CD14-positive monocyte (primary cell): ENCODE measurements around the gene RAB11FIP4. TPM values are rescaled to one million over a fixed set of nuclear protein-coding genes. Genes with fewer than 3 reads are reported as not detected.

Experiments used
- DNase-seq, 3 donors: peaks; one replicate each; pipeline ENCODE4 v3.0.0-alpha.2; 2011 to 2022
- H2AFZ ChIP-seq: 2 replicates; pipeline ENCODE4 v1.6.0; 2012; ENCODE audit warnings: mild to moderate bottlenecking, low read depth, low read length, inconsistent platforms; ENCODE audit not compliant: insufficient read depth, poor library complexity, severe bottlenecking
- H3K27ac ChIP-seq, 2 donors: 1 replicate in 1 of 2; 2 replicates in 1 of 2; pipeline ENCODE4 v1.5.1; 2012 to 2013; ENCODE audit warnings: low read length in 2 of 2, control low read depth in 1 of 2, inconsistent platforms in 1 of 2, low read depth in 1 of 2, mild to moderate bottlenecking in 1 of 2
- H3K27me3 ChIP-seq, 2 donors: one replicate each; pipeline versions ENCODE4 v1.6.0 to v1.6.1; 2011 to 2013; ENCODE audit warnings: low read length in 2 of 2; ENCODE audit not compliant: control insufficient read depth in 2 of 2, insufficient read depth in 2 of 2
- H3K36me3 ChIP-seq, 2 donors: replicated peaks in 1 of 2; 1 replicate in 1 of 2; 2 replicates in 1 of 2; pipeline versions ENCODE4 v1.5.1 to v1.6.1; 2012 to 2013; ENCODE audit warnings: low read length in 2 of 2, control low read depth in 1 of 2, inconsistent platforms in 1 of 2, mild to moderate bottlenecking in 1 of 2; ENCODE audit not compliant: insufficient read depth in 2 of 2, control insufficient read depth in 1 of 2
- H3K4me1 ChIP-seq, 2 donors: 1 replicate in 1 of 2; 2 replicates in 1 of 2; pipeline versions ENCODE4 v1.5.1 to v1.6.1; 2012 to 2013; ENCODE audit warnings: low read length in 2 of 2, control low read depth in 1 of 2, inconsistent platforms in 1 of 2, mild to moderate bottlenecking in 1 of 2, moderate library complexity in 1 of 2; ENCODE audit not compliant: insufficient read depth in 2 of 2, control insufficient read depth in 1 of 2
- H3K4me2 ChIP-seq: replicated peaks from 2 replicates; pipeline ENCODE3; 2012; ENCODE audit warnings: low read length, moderate library complexity, mild to moderate bottlenecking; ENCODE audit not compliant: poor library complexity, severe bottlenecking; ENCODE audit errors: extremely low read depth
- H3K4me3 ChIP-seq, 3 experiments: fragments of 200-600 bp in 1 of 3; sonication (generic) in 1 of 3; replicated peaks in 1 of 3; 1 replicate in 2 of 3; 2 replicates in 1 of 3; pipeline ENCODE4 v1.5.1; 2011 to 2013; ENCODE audit warnings: low read length in 3 of 3, mild to moderate bottlenecking in 3 of 3, control low read depth in 2 of 3, low read depth in 2 of 3, inconsistent platforms in 1 of 3, moderate library complexity in 1 of 3
- H3K79me2 ChIP-seq: 2 replicates; pipeline ENCODE4 v1.6.0; 2012; ENCODE audit warnings: mild to moderate bottlenecking, control low read depth, inconsistent platforms, low read length, moderate library complexity; ENCODE audit not compliant: insufficient read depth
- H3K9ac ChIP-seq: 2 replicates; pipeline ENCODE4 v1.6.0; 2017; ENCODE audit warnings: low read length, mild to moderate bottlenecking; ENCODE audit not compliant: insufficient read depth, poor library complexity, severe bottlenecking
- H3K9me3 ChIP-seq, 2 donors: replicated peaks in 1 of 2; 1 replicate in 1 of 2; 2 replicates in 1 of 2; pipeline versions ENCODE4 v1.5.1 to v1.6.1; 2012 to 2013; ENCODE audit warnings: low read length in 2 of 2, control low read depth in 1 of 2; ENCODE audit not compliant: control insufficient read depth in 1 of 2, insufficient read depth in 1 of 2
- H4K20me1 ChIP-seq: 2 replicates; pipeline ENCODE4 v1.6.0; 2012; ENCODE audit warnings: mild to moderate bottlenecking, low read length, control low read depth, moderate library complexity; ENCODE audit not compliant: insufficient read depth
- H3K27ac Mint-ChIP-seq, 7 donors: one replicate each; pipeline ENCODE4 v1.8.0; 2020; ENCODE audit warnings: mild to moderate bottlenecking in 7 of 7, mixed read lengths in 7 of 7, moderate library complexity in 6 of 7, inconsistent platforms in 2 of 7
- H3K27me3 Mint-ChIP-seq, 3 donors: one replicate each; pipeline ENCODE4 v1.8.0; 2021 to 2022; ENCODE audit warnings: low read depth in 3 of 3, mild to moderate bottlenecking in 3 of 3, mixed read lengths in 3 of 3, moderate library complexity in 3 of 3, inconsistent platforms in 1 of 3
- H3K36me3 Mint-ChIP-seq, 2 donors: one replicate each; pipeline ENCODE4 v1.8.0; 2020; ENCODE audit warnings: mixed read lengths in 2 of 2, inconsistent platforms in 1 of 2, mild to moderate bottlenecking in 1 of 2
- H3K4me1 Mint-ChIP-seq: one replicate; pipeline ENCODE4 v1.8.0; 2020; ENCODE audit warnings: mild to moderate bottlenecking, mixed read lengths
- H3K4me3 Mint-ChIP-seq, 2 donors: one replicate each; pipeline ENCODE4 v1.8.0; 2020; ENCODE audit warnings: mild to moderate bottlenecking in 2 of 2, mixed read lengths in 2 of 2, moderate library complexity in 1 of 2
- H3K9me3 Mint-ChIP-seq, 7 donors: one replicate each; pipeline ENCODE4 v1.8.0; 2020 to 2022; ENCODE audit warnings: mixed read lengths in 7 of 7, mild to moderate bottlenecking in 6 of 7, moderate library complexity in 6 of 7, inconsistent platforms in 2 of 7
- WGBS: methylation state at CpG from one replicate; pipeline ENCODE4 v1.1.5; 2013; ENCODE audit warnings: missing lambda C conversion rate; ENCODE audit not compliant: insufficient coverage; 5-methylcytosine and 5-hydroxymethylcytosine counted together
- intact Hi-C, 2 donors: fragments of 100-400 bp; cut with micrococcal nuclease; formaldehyde crosslinking; loops; one replicate each; pipeline versions ENCODE4 v1.15.0 to v1.15.1; 2023
- polyA plus RNA-seq, 3 donors: library from polyadenylated mRNA; depleted of rRNA in 1 of 3; unstranded in 2 of 3; stranded (reverse) in 1 of 3; fragments of 300-500 nt in 2 of 3; fragments of >200 nt in 1 of 3; fragmentation: Illumina TruSeq in 2 of 3; gene quantifications; 1 replicate in 2 of 3; 2 replicates in 1 of 3; pipeline ENCODE4 v1.2.3, GENCODE V29; 2012 to 2021
- TF ChIP-seq, protein P1 (sequence below): fragments of 200-600 bp; IDR thresholded peaks from one replicate; pipeline ENCODE4 v1.8.0; 2022; ENCODE audit warnings: antibody characterized with exemption, mild to moderate bottlenecking

RAB11FIP4 gene
- polyA plus RNA-seq, 3 donors, result 10.4 to 21.9 (median 16.2) TPM

- H3K4me3 Mint-ChIP-seq, result peak overlapping the region; percentile 10 to 71
- peaks cover 53 to 62% of the 10 kb centered on the region in 2 donors for H3K4me1 ChIP-seq
- peaks cover 11% of the 10 kb centered on the region in 2 donors for H3K36me3 Mint-ChIP-seq
- H3K79me2 ChIP-seq, result peaks cover 25% of the 10 kb centered on the region
- H3K27ac Mint-ChIP-seq, result peak overlapping the region; percentile 22 to 91 (median 81)
- intact Hi-C loops, result no loop called here
- no peaks in the 10 kb centered on the region for H3K9me3 Mint-ChIP-seq
- H3K27ac ChIP-seq, result peak overlapping the region; percentile 31 to 39
- 38% methylated on average over 6 of the region's 9 CpGs for WGBS
- H3K4me3 ChIP-seq, result peak overlapping the region in 1 of 3 experiments; percentile 27
- DNase-seq, result peak in 2 of 3 donors; percentile 55 to 75
- no peaks in the 10 kb centered on the region for H3K9me3 ChIP-seq
- peaks cover 5 to 8% (median 6%) of the 10 kb centered on the region in 3 donors for H3K27me3 Mint-ChIP-seq
- H3K4me2 ChIP-seq, result peak overlapping the region; percentile 79
- no peaks in the 10 kb centered on the region for H4K20me1 ChIP-seq
- peak overlapping the region; percentile 30 for H2AFZ ChIP-seq
- TF ChIP-seq, protein P1, sequence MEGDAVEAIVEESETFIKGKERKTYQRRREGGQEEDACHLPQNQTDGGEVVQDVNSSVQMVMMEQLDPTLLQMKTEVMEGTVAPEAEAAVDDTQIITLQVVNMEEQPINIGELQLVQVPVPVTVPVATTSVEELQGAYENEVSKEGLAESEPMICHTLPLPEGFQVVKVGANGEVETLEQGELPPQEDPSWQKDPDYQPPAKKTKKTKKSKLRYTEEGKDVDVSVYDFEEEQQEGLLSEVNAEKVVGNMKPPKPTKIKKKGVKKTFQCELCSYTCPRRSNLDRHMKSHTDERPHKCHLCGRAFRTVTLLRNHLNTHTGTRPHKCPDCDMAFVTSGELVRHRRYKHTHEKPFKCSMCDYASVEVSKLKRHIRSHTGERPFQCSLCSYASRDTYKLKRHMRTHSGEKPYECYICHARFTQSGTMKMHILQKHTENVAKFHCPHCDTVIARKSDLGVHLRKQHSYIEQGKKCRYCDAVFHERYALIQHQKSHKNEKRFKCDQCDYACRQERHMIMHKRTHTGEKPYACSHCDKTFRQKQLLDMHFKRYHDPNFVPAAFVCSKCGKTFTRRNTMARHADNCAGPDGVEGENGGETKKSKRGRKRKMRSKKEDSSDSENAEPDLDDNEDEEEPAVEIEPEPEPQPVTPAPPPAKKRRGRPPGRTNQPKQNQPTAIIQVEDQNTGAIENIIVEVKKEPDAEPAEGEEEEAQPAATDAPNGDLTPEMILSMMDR, result no peak
- peaks cover 48% of the 10 kb centered on the region for H3K4me1 Mint-ChIP-seq
- H3K36me3 ChIP-seq, result no peaks in the 10 kb centered on the region
- no peak overlapping the region for H3K9ac ChIP-seq
- H3K27me3 ChIP-seq, result no peaks in the 10 kb centered on the region
Observed at GRCh38 chr17:31561469-31562375, 170.2 kb downstream of the RAB11FIP4 start.

GRCh38 chr17:31562376-31562840 lies 170.9 kb downstream of the RAB11FIP4 start:
- Histone ChIP-seq H3K9me3 (no peaks in the 10 kb centered on the region), H3K4me3 (peak overlapping the region in 1 of 3 experiments; percentile 27), H3K27me3 (no peaks in the 10 kb centered on the region), H3K4me1 (peaks cover 55 to 63% of the 10 kb centered on the region in 2 donors), H3K36me3 (no peaks in the 10 kb centered on the region), H4K20me1 (no peaks in the 10 kb centered on the region), H3K9ac (no peak overlapping the region), H3K79me2 (peaks cover 25% of the 10 kb centered on the region), H3K4me2 (peak overlapping the region; percentile 79), H2AFZ (no peak overlapping the region), H3K27ac (peak overlapping the region; percentile 3 to 39)
- H3K27me3 Mint-ChIP-seq, result peaks cover 5 to 8% (median 6%) of the 10 kb centered on the region in 3 donors
- no peak overlapping the region for H3K4me3 Mint-ChIP-seq
- peaks cover 11% of the 10 kb centered on the region in 2 donors for H3K36me3 Mint-ChIP-seq
- TF ChIP-seq, protein P1, result no peak
- no peaks in the 10 kb centered on the region for H3K9me3 Mint-ChIP-seq
- intact Hi-C loops, result no loop called here
- peak overlapping the region in 3 of 7 donors; percentile 63 to 91 (median 81) for H3K27ac Mint-ChIP-seq
- DNase-seq, result no peak
- WGBS, result 96% methylated on average over 2 of the region's 8 CpGs
- peaks cover 51% of the 10 kb centered on the region for H3K4me1 Mint-ChIP-seq
